Activated CD4-positive, alpha-beta memory T cell treated with anti-CD3 and anti-CD28 coated beads, Interleukin-2, amount 10 ng/mL, durations not matched to agents 7 days and 5 days (primary cell): ENCODE data around the gene STARD9. TPM values are rescaled to one million over a fixed set of nuclear protein-coding genes. Genes with fewer than 3 reads are reported as not detected.

ENCODE experiments used
- CTCF ChIA-PET: fragments of 350-600 bp; sonication (Branson Sonifier 250); formaldehyde crosslinking; loops from one replicate; lab custom pipeline; 2021; ENCODE audit warnings: antibody characterized with exemption, inconsistent platforms; lab: Charles Lee
- POLR2A ChIA-PET: fragments of 350-600 bp; sonication (Branson Sonifier 250); formaldehyde crosslinking; loops from one replicate; lab custom pipeline; 2021; ENCODE audit warnings: antibody characterized with exemption; lab: Charles Lee
- DNase-seq: peaks from one replicate; pipeline ENCODE4 v3.0.0-alpha.2; 2020
- H3K27ac Mint-ChIP-seq: one replicate; pipeline ENCODE4 v1.8.0; 2021; ENCODE audit warnings: mild to moderate bottlenecking, mixed read lengths
- H3K27me3 Mint-ChIP-seq: one replicate; pipeline ENCODE4 v1.8.0; 2021; ENCODE audit warnings: mixed read lengths
- H3K36me3 Mint-ChIP-seq: one replicate; pipeline ENCODE4 v1.8.0; 2021; ENCODE audit warnings: low read depth, mixed read lengths
- H3K4me1 Mint-ChIP-seq: one replicate; pipeline ENCODE4 v1.8.0; 2021; ENCODE audit warnings: mixed read lengths
- H3K4me3 Mint-ChIP-seq: one replicate; pipeline ENCODE4 v1.8.0; 2021; ENCODE audit warnings: mild to moderate bottlenecking, mixed read lengths
- H3K9me3 Mint-ChIP-seq: one replicate; pipeline ENCODE4 v1.8.0; 2021; ENCODE audit warnings: mixed read lengths
- total RNA-seq, 2 experiments: library from RNA; stranded (reverse); gene quantifications; one replicate each; pipeline ENCODE4 v1.2.3, GENCODE V29; 2021

Gene STARD9
- total RNA-seq, 2 experiments from 2014 or later = 8.2 TPM

GRCh38 chr15:42712584-42712983, 137.2 kb downstream of the STARD9 start:
- ChIA-PET POLR2A (interaction anchor here (0.6 kb wide), 1 partner anchor 282 kb away, joined by 3 read pairs; no protein-coding TSS in a partner anchor), CTCF (interaction anchor here (1.1 kb wide), 1 partner anchor 9 kb away, joined by 5 read pairs; no protein-coding TSS in a partner anchor)
- H3K9me3 Mint-ChIP-seq = no peaks in the 10 kb centered on the region

GRCh38 chr15:42716125-42716524, 140.7 kb downstream of the STARD9 start:
- Mint-ChIP-seq H3K27me3 (no peaks in the 10 kb centered on the region), H3K9me3 (no peaks in the 10 kb centered on the region), H3K36me3 (peaks cover 8% of the 10 kb centered on the region), H3K27ac (no peak overlapping the region), H3K4me1 (no peaks in the 10 kb centered on the region), H3K4me3 (no peak overlapping the region)
- no peak for DNase-seq
- CTCF ChIA-PET = interaction anchor here (1.0 kb wide), 1 partner anchor 12 kb away, joined by 3 read pairs; no protein-coding TSS in a partner anchor
- POLR2A ChIA-PET = no interaction called here

More at GRCh38 chr15:42712584-42712983, 137.2 kb downstream of the STARD9 start:
- Mint-ChIP-seq H3K36me3 (no peaks in the 10 kb centered on the region), H3K27ac (no peak overlapping the region), H3K4me1 (peaks cover 7% of the 10 kb centered on the region), H3K27me3 (no peaks in the 10 kb centered on the region), H3K4me3 (no peak overlapping the region)
- peak; percentile 4 for DNase-seq

- Mint-ChIP-seq H3K4me3 (no peak overlapping the region), H3K36me3 (peaks cover 8% of the 10 kb centered on the region), H3K27me3 (no peaks in the 10 kb centered on the region), H3K4me1 (no peaks in the 10 kb centered on the region), H3K27ac (no peak overlapping the region), H3K9me3 (no peaks in the 10 kb centered on the region)
- no peak for DNase-seq
- POLR2A ChIA-PET = no interaction called here
- CTCF ChIA-PET = interaction anchor here (1.0 kb wide), 1 partner anchor 13 kb away, joined by 3 read pairs; no protein-coding TSS in a partner anchor
Observed at GRCh38 chr15:42716626-42717025, 141.2 kb downstream of the STARD9 start.

- DNase-seq = no peak
- POLR2A ChIA-PET = interaction anchor here (2.3 kb wide), 1 partner anchor 17 kb away, joined by 12 read pairs; the partner anchor contains the start of gene CDAN1
- Mint-ChIP-seq H3K36me3 (peaks cover 16% of the 10 kb centered on the region), H3K27me3 (no peaks in the 10 kb centered on the region), H3K4me1 (no peaks in the 10 kb centered on the region), H3K4me3 (no peak overlapping the region), H3K9me3 (no peaks in the 10 kb centered on the region), H3K27ac (no peak overlapping the region)
- CTCF ChIA-PET = no interaction called here
Observed at GRCh38 chr15:42719043-42719442, 143.6 kb downstream of the STARD9 start.

GRCh38 chr15:42720071-42720470, 144.7 kb downstream of the STARD9 start:
- H3K27ac Mint-ChIP-seq = no peak overlapping the region
- ChIA-PET POLR2A (interaction anchor here (1.2 to 2.3 kb wide), 2 partner anchors 11 to 16 kb away, joined by 4 to 12 read pairs; partner anchors contain the start of gene CDAN1), CTCF (interaction anchor here (1.0 kb wide), 1 partner anchor 17 kb away, joined by 4 read pairs; no protein-coding TSS in a partner anchor)
- no peaks in the 10 kb centered on the region for H3K27me3 Mint-ChIP-seq
- DNase-seq = no peak
- H3K4me1 Mint-ChIP-seq = no peaks in the 10 kb centered on the region
- H3K36me3 Mint-ChIP-seq = peaks cover 25% of the 10 kb centered on the region
- no peaks in the 10 kb centered on the region for H3K9me3 Mint-ChIP-seq
- no peak overlapping the region for H3K4me3 Mint-ChIP-seq

GRCh38 chr15:42721016-42721415, 145.6 kb downstream of the STARD9 start:
- DNase-seq = no peak
- H3K27ac Mint-ChIP-seq = no peak overlapping the region
- peaks cover 31% of the 10 kb centered on the region for H3K36me3 Mint-ChIP-seq
- no peak overlapping the region for H3K4me3 Mint-ChIP-seq
- no peaks in the 10 kb centered on the region for H3K9me3 Mint-ChIP-seq
- no peaks in the 10 kb centered on the region for H3K27me3 Mint-ChIP-seq
- POLR2A ChIA-PET = no interaction called here
- H3K4me1 Mint-ChIP-seq = no peaks in the 10 kb centered on the region
- CTCF ChIA-PET = no interaction called here

- Mint-ChIP-seq H3K27me3 (no peaks in the 10 kb centered on the region), H3K27ac (no peak overlapping the region), H3K4me1 (no peaks in the 10 kb centered on the region), H3K9me3 (no peaks in the 10 kb centered on the region), H3K4me3 (no peak overlapping the region), H3K36me3 (peaks cover 38% of the 10 kb centered on the region)
- POLR2A ChIA-PET = no interaction called here
- no peak for DNase-seq
- CTCF ChIA-PET = no interaction called here
Observed at GRCh38 chr15:42721916-42722315, 146.5 kb downstream of the STARD9 start.

GRCh38 chr15:42723068-42723467, 147.7 kb downstream of the STARD9 start:
- Mint-ChIP-seq H3K36me3 (peaks cover 45% of the 10 kb centered on the region), H3K9me3 (no peaks in the 10 kb centered on the region), H3K27ac (no peak overlapping the region), H3K4me1 (no peaks in the 10 kb centered on the region), H3K4me3 (no peak overlapping the region), H3K27me3 (no peaks in the 10 kb centered on the region)
- ChIA-PET POLR2A (no interaction called here), CTCF (interaction anchor here (1.0 kb wide), 1 partner anchor 203 kb away, joined by 3 read pairs; no protein-coding TSS in a partner anchor)
- DNase-seq = no peak

GRCh38 chr15:42724276-42724675, 148.9 kb downstream of the STARD9 start:
- Mint-ChIP-seq H3K27me3 (no peaks in the 10 kb centered on the region), H3K27ac (no peak overlapping the region), H3K4me3 (no peak overlapping the region), H3K4me1 (no peaks in the 10 kb centered on the region), H3K9me3 (no peaks in the 10 kb centered on the region), H3K36me3 (peaks cover 52% of the 10 kb centered on the region)
- CTCF ChIA-PET = no interaction called here
- POLR2A ChIA-PET = no interaction called here
- DNase-seq = no peak

- DNase-seq = no peak
- Mint-ChIP-seq H3K27ac (no peak overlapping the region), H3K9me3 (no peaks in the 10 kb centered on the region), H3K4me3 (no peak overlapping the region), H3K4me1 (no peaks in the 10 kb centered on the region), H3K36me3 (peaks cover 58% of the 10 kb centered on the region), H3K27me3 (no peaks in the 10 kb centered on the region)
- ChIA-PET CTCF (interaction anchor here (0.7 to 1.1 kb wide), 2 partner anchors 201 to 502 kb away, joined by 3 to 5 read pairs; no protein-coding TSS in a partner anchor), POLR2A (no interaction called here)
Observed at GRCh38 chr15:42725331-42725903, 150.0 kb downstream of the STARD9 start.

GRCh38 chr15:42726114-42726513, 150.7 kb downstream of the STARD9 start:
- H3K4me3 Mint-ChIP-seq = no peak overlapping the region
- no peak for DNase-seq
- H3K27ac Mint-ChIP-seq = no peak overlapping the region
- CTCF ChIA-PET = interaction anchor here (0.7 to 1.1 kb wide), 2 partner anchors 200 to 503 kb away, joined by 3 to 5 read pairs; no protein-coding TSS in a partner anchor
- H3K36me3 Mint-ChIP-seq = peaks cover 59% of the 10 kb centered on the region
- H3K27me3 Mint-ChIP-seq = no peaks in the 10 kb centered on the region
- POLR2A ChIA-PET = no interaction called here
- no peaks in the 10 kb centered on the region for H3K4me1 Mint-ChIP-seq
- H3K9me3 Mint-ChIP-seq = no peaks in the 10 kb centered on the region

- CTCF ChIA-PET = no interaction called here
- Mint-ChIP-seq H3K27me3 (no peaks in the 10 kb centered on the region), H3K4me1 (no peaks in the 10 kb centered on the region), H3K4me3 (no peak overlapping the region), H3K9me3 (no peaks in the 10 kb centered on the region), H3K27ac (no peak overlapping the region), H3K36me3 (peaks cover 73% of the 10 kb centered on the region)
- POLR2A ChIA-PET = no interaction called here
- DNase-seq = no peak
Observed at GRCh38 chr15:42727750-42728381, 152.5 kb downstream of the STARD9 start.

- ChIA-PET CTCF (no interaction called here), POLR2A (no interaction called here)
- H3K4me1 Mint-ChIP-seq = peaks cover 2% of the 10 kb centered on the region
- peaks cover 73% of the 10 kb centered on the region for H3K36me3 Mint-ChIP-seq
- DNase-seq = no peak
- H3K4me3 Mint-ChIP-seq = no peak overlapping the region
- no peaks in the 10 kb centered on the region for H3K9me3 Mint-ChIP-seq
- no peaks in the 10 kb centered on the region for H3K27me3 Mint-ChIP-seq
- H3K27ac Mint-ChIP-seq = no peak overlapping the region
Observed at GRCh38 chr15:42728560-42728959, 153.2 kb downstream of the STARD9 start.
